HepG2 (cell line): ENCODE measurements around the gene PRDM11.

Experiments used
- ARNTL ChIP-seq: sonication (generic); formaldehyde crosslinking; IDR thresholded peaks from 2 replicates; pipeline ENCODE4 v1.4.0; 2020; ENCODE audit warnings: mild to moderate bottlenecking, missing genetic modification reagents
- ATF6 ChIP-seq: sonication (generic); formaldehyde crosslinking; conservative IDR thresholded peaks from 2 replicates; pipeline ENCODE4 v1.4.0; 2020; ENCODE audit warnings: missing genetic modification reagents
- CREB1 ChIP-seq, 2 experiments: fragments of 450-650 bp in 1 of 2; IDR thresholded peaks; 2 replicates each; pipeline ENCODE4 v1.6.1; 2016 to 2017; ENCODE audit warnings: control low read depth in 1 of 2, mild to moderate bottlenecking in 1 of 2, missing compliant biosample characterization in 1 of 2, missing genetic modification characterization in 1 of 2
- HIVEP1 ChIP-seq: sonication (generic); formaldehyde crosslinking; IDR thresholded peaks from 2 replicates; pipeline ENCODE4 v1.4.0; 2020; ENCODE audit warnings: mild to moderate bottlenecking, missing genetic modification reagents
- JUN ChIP-seq: sonication (generic); formaldehyde crosslinking; IDR thresholded peaks from 2 replicates; pipeline ENCODE4 v1.4.0; 2020; ENCODE audit warnings: mild to moderate bottlenecking, missing genetic modification reagents
- NFATC3 ChIP-seq: sonication (generic); formaldehyde crosslinking; IDR thresholded peaks from 2 replicates; pipeline ENCODE4 v1.5.1; 2020; ENCODE audit warnings: mild to moderate bottlenecking, missing genetic modification reagents
- SP2 ChIP-seq: sonication (generic); formaldehyde crosslinking; IDR thresholded peaks from 2 replicates; pipeline ENCODE4 v1.5.1; 2020; ENCODE audit warnings: mild to moderate bottlenecking, missing genetic modification reagents
- TFAP4 ChIP-seq: sonication (generic); IDR thresholded peaks from 2 replicates; pipeline ENCODE4 v1.6.1; 2016; ENCODE audit warnings: low read depth, borderline replicate concordance
- ZBTB2 ChIP-seq: sonication (generic); formaldehyde crosslinking; IDR thresholded peaks from 2 replicates; pipeline ENCODE4 v1.8.0; 2022; ENCODE audit warnings: low read depth, missing genetic modification reagents
- ZNF407 ChIP-seq: sonication (generic); formaldehyde crosslinking; IDR thresholded peaks from one replicate; pipeline ENCODE4 v1.5.1; 2020; ENCODE audit warnings: mild to moderate bottlenecking, missing genetic modification reagents; ENCODE audit errors: not compliant biosample characterization
- ZNF670 ChIP-seq: sonication (generic); formaldehyde crosslinking; IDR thresholded peaks from 2 replicates; pipeline ENCODE4 v1.8.0; 2022; ENCODE audit warnings: mild to moderate bottlenecking, missing genetic modification reagents, borderline replicate concordance
- ZNF772 ChIP-seq: sonication (generic); formaldehyde crosslinking; IDR thresholded peaks from 2 replicates; pipeline ENCODE4 v1.5.0; 2020; ENCODE audit warnings: mild to moderate bottlenecking, missing genetic modification reagents
- TF ChIP-seq, protein P1 (sequence below): sonication (generic); formaldehyde crosslinking; IDR thresholded peaks from 2 replicates; pipeline ENCODE4 v1.5.1; 2020; ENCODE audit warnings: mild to moderate bottlenecking, missing genetic modification reagents
- TF ChIP-seq, protein P2 (sequence below): sonication (generic); formaldehyde crosslinking; IDR thresholded peaks from 2 replicates; pipeline ENCODE4 v1.5.1; 2020; ENCODE audit warnings: mild to moderate bottlenecking, missing genetic modification reagents, moderate library complexity

DNA sequence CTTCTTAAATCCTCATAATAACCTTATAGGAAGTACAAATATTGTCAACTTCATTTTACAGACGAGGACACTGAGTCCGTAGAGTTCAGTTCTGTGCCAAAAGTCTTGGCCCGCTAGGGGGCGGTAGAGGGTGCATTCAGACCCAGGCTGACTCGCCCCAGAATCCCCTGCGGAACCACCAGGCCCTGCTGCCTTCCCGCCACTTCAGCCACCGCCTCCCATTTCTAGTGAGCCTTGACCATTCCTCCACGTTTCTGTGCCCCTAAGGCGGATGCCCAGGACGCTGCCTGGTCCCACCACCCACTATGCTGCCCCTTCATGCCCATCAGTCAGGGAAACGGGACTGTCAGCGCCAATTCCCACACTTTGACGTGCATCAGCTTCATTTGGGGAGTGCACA is 120.6 kb downstream of the PRDM11 start:
- TF ChIP-seq, protein P1, sequence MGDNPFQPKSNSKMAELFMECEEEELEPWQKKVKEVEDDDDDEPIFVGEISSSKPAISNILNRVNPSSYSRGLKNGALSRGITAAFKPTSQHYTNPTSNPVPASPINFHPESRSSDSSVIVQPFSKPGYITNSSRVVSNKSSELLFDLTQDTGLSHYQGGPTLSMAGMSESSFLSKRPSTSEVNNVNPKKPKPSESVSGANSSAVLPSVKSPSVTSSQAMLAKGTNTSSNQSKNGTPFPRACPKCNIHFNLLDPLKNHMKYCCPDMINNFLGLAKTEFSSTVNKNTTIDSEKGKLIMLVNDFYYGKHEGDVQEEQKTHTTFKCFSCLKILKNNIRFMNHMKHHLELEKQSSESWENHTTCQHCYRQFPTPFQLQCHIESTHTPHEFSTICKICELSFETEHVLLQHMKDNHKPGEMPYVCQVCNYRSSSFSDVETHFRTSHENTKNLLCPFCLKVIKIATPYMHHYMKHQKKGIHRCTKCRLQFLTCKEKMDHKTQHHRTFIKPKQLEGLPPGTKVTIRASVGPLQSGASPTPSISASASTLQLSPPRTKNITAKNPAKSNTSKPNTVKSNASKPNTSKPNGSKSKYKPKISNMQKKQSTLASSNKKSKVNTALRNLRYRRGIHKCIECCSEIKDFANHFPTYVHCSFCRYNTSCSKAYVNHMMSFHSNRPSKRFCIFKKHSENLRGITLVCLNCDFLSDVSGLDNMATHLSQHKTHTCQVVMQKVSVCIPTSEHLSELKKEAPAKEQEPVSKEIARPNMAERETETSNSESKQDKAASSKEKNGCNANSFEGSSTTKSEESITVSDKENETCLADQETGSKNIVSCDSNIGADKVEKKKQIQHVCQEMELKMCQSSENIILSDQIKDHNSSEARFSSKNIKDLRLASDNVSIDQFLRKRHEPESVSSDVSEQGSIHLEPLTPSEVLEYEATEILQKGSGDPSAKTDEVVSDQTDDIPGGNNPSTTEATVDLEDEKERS = no peak
- TF ChIP-seq ZNF407 (CRISPR knock-in tag) (no peak), ZNF772 (no peak), TFAP4 (no peak), NFATC3 (CRISPR knock-in tag) (no peak), ATF6 (CRISPR knock-in tag) (no peak), ZNF670 (CRISPR knock-in tag) (no peak), ZBTB2 (CRISPR knock-in tag) (no peak), CREB1 (IDR thresholded peaks at IDR 0.05) (no peak), CREB1 (CRISPR knock-in tag; IDR thresholded peaks at IDR 0.05) (no peak), SP2 (CRISPR knock-in tag) (no peak), ARNTL (CRISPR knock-in tag) (no peak), HIVEP1 (CRISPR knock-in tag) (no peak), JUN (no peak)
- TF ChIP-seq, protein P2, sequence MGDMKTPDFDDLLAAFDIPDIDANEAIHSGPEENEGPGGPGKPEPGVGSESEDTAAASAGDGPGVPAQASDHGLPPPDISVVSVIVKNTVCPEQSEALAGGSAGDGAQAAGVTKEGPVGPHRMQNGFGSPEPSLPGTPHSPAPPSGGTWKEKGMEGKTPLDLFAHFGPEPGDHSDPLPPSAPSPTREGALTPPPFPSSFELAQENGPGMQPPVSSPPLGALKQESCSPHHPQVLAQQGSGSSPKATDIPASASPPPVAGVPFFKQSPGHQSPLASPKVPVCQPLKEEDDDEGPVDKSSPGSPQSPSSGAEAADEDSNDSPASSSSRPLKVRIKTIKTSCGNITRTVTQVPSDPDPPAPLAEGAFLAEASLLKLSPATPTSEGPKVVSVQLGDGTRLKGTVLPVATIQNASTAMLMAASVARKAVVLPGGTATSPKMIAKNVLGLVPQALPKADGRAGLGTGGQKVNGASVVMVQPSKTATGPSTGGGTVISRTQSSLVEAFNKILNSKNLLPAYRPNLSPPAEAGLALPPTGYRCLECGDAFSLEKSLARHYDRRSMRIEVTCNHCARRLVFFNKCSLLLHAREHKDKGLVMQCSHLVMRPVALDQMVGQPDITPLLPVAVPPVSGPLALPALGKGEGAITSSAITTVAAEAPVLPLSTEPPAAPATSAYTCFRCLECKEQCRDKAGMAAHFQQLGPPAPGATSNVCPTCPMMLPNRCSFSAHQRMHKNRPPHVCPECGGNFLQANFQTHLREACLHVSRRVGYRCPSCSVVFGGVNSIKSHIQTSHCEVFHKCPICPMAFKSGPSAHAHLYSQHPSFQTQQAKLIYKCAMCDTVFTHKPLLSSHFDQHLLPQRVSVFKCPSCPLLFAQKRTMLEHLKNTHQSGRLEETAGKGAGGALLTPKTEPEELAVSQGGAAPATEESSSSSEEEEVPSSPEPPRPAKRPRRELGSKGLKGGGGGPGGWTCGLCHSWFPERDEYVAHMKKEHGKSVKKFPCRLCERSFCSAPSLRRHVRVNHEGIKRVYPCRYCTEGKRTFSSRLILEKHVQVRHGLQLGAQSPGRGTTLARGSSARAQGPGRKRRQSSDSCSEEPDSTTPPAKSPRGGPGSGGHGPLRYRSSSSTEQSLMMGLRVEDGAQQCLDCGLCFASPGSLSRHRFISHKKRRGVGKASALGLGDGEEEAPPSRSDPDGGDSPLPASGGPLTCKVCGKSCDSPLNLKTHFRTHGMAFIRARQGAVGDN (CRISPR knock-in tag) = no peak
